Measurements from ENCODE around the gene AGGF1. TPM values are rescaled to one million over a fixed set of nuclear protein-coding genes. Genes with fewer than 3 reads are reported as not detected.

The AGGF1 gene
- total and polyA plus RNA-seq, 12 donors, result 6.7 to 33.7 (median 24.7) TPM

DNA sequence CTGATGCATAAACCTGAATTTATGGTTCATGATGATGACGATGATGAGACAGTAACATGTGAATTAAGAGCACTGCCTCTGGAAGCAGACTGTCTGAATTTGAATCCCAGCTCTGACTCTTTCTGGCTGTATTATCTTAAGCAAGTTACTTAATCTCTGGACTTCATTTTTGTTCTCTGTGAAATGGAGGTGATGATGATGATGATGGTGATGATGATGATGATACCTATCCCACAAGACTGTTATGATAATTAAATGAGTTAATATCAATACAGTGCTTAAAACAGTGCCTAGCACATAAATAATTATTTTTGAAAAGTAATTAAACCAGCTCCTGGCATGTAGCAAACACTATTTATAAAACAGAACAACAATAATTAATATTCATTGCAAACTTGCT, 13.2 kb upstream of the AGGF1 start:
- whole genome bisulfite sequencing, 4 donors, result 67 to 88% (median 80%) methylated on average over 1 of the region's 1 CpG
- intact Hi-C loops (cut with DNase I), result loop anchor here (2.0 to 5.0 kb wide), 2 partner anchors 150 kb away; no protein-coding TSS in a partner anchor
- no peak for DNase-seq

GRCh38 chr5:77017668-77018067, 12.5 kb upstream of the AGGF1 start:
- TF ChIP-seq CTCF (IDR thresholded peaks at IDR 0.05), result no peak
- no peak for TF ChIP-seq POLR2A (IDR thresholded peaks at IDR 0.05)
- H3K4me3 ChIP-seq, result no peak overlapping the region
- no peaks in the 10 kb centered on the region for H3K4me1 ChIP-seq (replicated peaks in 1 of 2)
- DNase-seq, result no peak
- intact Hi-C loops (cut with DNase I), result loop anchor here (2.0 to 5.0 kb wide), 2 partner anchors 150 to 151 kb away; no protein-coding TSS in a partner anchor
- no peak overlapping the region for H3K27ac ChIP-seq
- no peaks in the 10 kb centered on the region for H3K36me3 ChIP-seq (replicated peaks in 1 of 2)
- H3K27me3 ChIP-seq, result no peaks in the 10 kb centered on the region
- no peaks in the 10 kb centered on the region for H3K9me3 ChIP-seq (replicated peaks in 1 of 3)
- 65 to 72% (median 70%) methylated on average over 4 of the region's 4 CpGs for WGBS, 4 donors

More for the DNA sequence above, 13.2 kb upstream of the AGGF1 start:
- Histone ChIP-seq H3K4me1 (replicated peaks in 1 of 2) (no peaks in the 10 kb centered on the region), H3K27ac (no peak overlapping the region), H3K9me3 (replicated peaks in 1 of 3) (no peaks in the 10 kb centered on the region), H3K36me3 (replicated peaks in 1 of 2) (no peaks in the 10 kb centered on the region), H3K27me3 (no peaks in the 10 kb centered on the region), H3K4me3 (no peak overlapping the region)
- TF ChIP-seq CTCF (IDR thresholded peaks at IDR 0.05), result no peak

GRCh38 chr5:77022511-77023417, 7.4 kb upstream of the AGGF1 start:
- no peak for DNase-seq
- Histone ChIP-seq H3K9me3 (replicated peaks in 1 of 3) (no peaks in the 10 kb centered on the region), H3K4me1 (replicated peaks in 1 of 2) (no peaks in the 10 kb centered on the region), H3K27ac (no peak overlapping the region), H3K4me3 (no peak overlapping the region), H3K36me3 (replicated peaks in 1 of 2) (no peaks in the 10 kb centered on the region), H3K27me3 (no peaks in the 10 kb centered on the region)
- intact Hi-C loops (cut with DNase I), result no loop called here
- WGBS, 4 donors, result 56 to 70% (median 63%) methylated on average over 7 of the region's 7 CpGs
- TF ChIP-seq CTCF (IDR thresholded peaks at IDR 0.05) (no peak), POLR2A (IDR thresholded peaks at IDR 0.05) (no peak)

DNA sequence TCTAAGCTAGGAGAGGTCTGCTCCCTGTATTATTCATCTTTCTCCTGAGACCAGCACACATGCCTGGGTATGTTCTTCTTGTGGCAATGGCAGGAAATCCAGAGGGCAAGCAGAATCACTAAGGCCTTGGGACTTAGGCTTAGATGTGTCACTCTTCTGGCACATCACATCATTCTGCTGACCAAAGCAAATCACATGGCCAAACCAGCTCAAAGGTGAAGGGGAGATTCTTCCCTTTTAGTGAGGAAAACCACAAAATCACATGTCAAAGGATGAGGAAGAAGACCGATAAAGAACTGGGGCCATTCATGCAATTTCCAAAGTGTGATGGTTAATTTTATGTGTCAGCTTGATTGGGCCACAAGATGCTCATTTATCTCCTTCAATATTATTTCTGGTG, 5.7 kb upstream of the AGGF1 start:
- no peaks in the 10 kb centered on the region for H3K36me3 ChIP-seq (replicated peaks in 1 of 2)
- H3K4me3 ChIP-seq, result no peak overlapping the region
- peaks cover under 1% of the 10 kb centered on the region in 2 donors for H3K4me1 ChIP-seq (replicated peaks in 1 of 2)
- H3K9me3 ChIP-seq (replicated peaks in 1 of 3), result no peaks in the 10 kb centered on the region
- TF ChIP-seq CTCF (IDR thresholded peaks at IDR 0.05), result no peak
- TF ChIP-seq POLR2A (IDR thresholded peaks at IDR 0.05), result no peak
- no peak for DNase-seq
- intact Hi-C loops (cut with DNase I), result no loop called here
- no peak overlapping the region for H3K27ac ChIP-seq
- WGBS, 4 donors, result 70 to 81% (median 78%) methylated on average over 1 of the region's 1 CpG
- H3K27me3 ChIP-seq, result no peaks in the 10 kb centered on the region

All from adrenal gland (tissue), 12 donors.